Right lobe of liver (tissue), 6 donors: ENCODE results near the gene GLB1L2. TPM values are rescaled to one million over a fixed set of nuclear protein-coding genes. Genes with fewer than 3 reads are reported as not detected.
A peak's percentile ranks its signal among the peaks of the same experiment; 100 is the strongest.

Experiments
- ATAC-seq, 4 donors: fragments of 200-7000 bp; cut with Tn5 transposase; one replicate each; pipeline ENCODE4 v1.9.1; 2020; ENCODE audit warnings: mild to moderate bottlenecking in 4 of 4, moderate library complexity in 4 of 4
- DNase-seq, 3 donors: peaks; one replicate each; pipeline ENCODE4 v3.0.0-alpha.2; 2020
- H3K27ac ChIP-seq, 3 donors: fragments of 200-600 bp; one replicate each; pipeline ENCODE4 v1.8.0; 2022
- H3K27me3 ChIP-seq, 2 donors: fragments of 200-600 bp; one replicate each; pipeline ENCODE4 v1.8.0; 2022
- H3K36me3 ChIP-seq, 4 donors: fragments of 200-600 bp; sonication (generic) in 1 of 4; one replicate each; pipeline versions ENCODE4 v1.5.1 to v1.8.0; 2017 to 2022; ENCODE audit warnings: control low read depth in 1 of 4
- H3K4me1 ChIP-seq, 4 donors: fragments of 200-600 bp; sonication (generic) in 1 of 4; one replicate each; pipeline versions ENCODE4 v1.5.1 to v1.8.0; 2017 to 2022; ENCODE audit warnings: control low read depth in 1 of 4
- H3K4me3 ChIP-seq, 3 donors: fragments of 200-600 bp; one replicate each; pipeline ENCODE4 v1.8.0; 2022
- H3K9me3 ChIP-seq, 4 donors: fragments of 200-600 bp; sonication (generic) in 1 of 4; one replicate each; pipeline versions ENCODE4 v1.5.1 to v1.8.0; 2017 to 2022; ENCODE audit warnings: control low read depth in 1 of 4
- POLR2A ChIP-seq: fragments of 450-650 bp; IDR thresholded peaks from one replicate; pipeline ENCODE4 v1.6.1; 2017; ENCODE audit warnings: antibody characterized with exemption, mild to moderate bottlenecking
- WGBS: methylation state at CpG from one replicate; pipeline ENCODE4 v1.1.6; 2018; ENCODE audit warnings: low coverage, low lambda C conversion rate; ENCODE audit not compliant: insufficient coverage; ENCODE audit errors: missing lambda C conversion rate; 5-methylcytosine and 5-hydroxymethylcytosine counted together
- intact Hi-C, 2 donors: fragments of 100-400 bp; cut with DNase I; formaldehyde crosslinking; loops; one replicate each; pipeline versions ENCODE4 v1.11.2 to v1.14.1; 2022
- total RNA-seq, 6 experiments: library from RNA; depleted of rRNA in 2 of 6; stranded (reverse); fragments of >200 nt in 2 of 6; fragmentation: NEBNext Ultra II Directional in 3 of 6; extraction: Animal tissue kit (Norgen Biotek cat#: 25700) in 3 of 6; gene quantifications; one replicate each; pipeline versions ENCODE4 v1.1.0 to v1.2.4, GENCODE V29; 2016 to 2023
- TF ChIP-seq, protein P1 (sequence below), 4 donors: fragments of 200-600 bp in 3 of 4; fragments of 450-650 bp in 1 of 4; IDR thresholded peaks; one replicate each; pipeline versions ENCODE4 v1.5.1 to v1.8.0; 2016 to 2022; ENCODE audit warnings: antibody characterized with exemption in 4 of 4, mild to moderate bottlenecking in 2 of 4
- donor health status: DM: no; HTN: yes; CAD: no.
- donor health status: DM: no; HTN: no; CAD: no.
- donor health status: DM: no; HTN: no; CAD: no.
- donor health status: DM: no; HTN: yes; CAD: no.
- donor health status: DM: no; HTN: yes; CAD: no.

Gene GLB1L2
- total RNA-seq, 6 experiments from 2014 or later, result 0.12 to 0.68 (median 0.55) TPM

DNA sequence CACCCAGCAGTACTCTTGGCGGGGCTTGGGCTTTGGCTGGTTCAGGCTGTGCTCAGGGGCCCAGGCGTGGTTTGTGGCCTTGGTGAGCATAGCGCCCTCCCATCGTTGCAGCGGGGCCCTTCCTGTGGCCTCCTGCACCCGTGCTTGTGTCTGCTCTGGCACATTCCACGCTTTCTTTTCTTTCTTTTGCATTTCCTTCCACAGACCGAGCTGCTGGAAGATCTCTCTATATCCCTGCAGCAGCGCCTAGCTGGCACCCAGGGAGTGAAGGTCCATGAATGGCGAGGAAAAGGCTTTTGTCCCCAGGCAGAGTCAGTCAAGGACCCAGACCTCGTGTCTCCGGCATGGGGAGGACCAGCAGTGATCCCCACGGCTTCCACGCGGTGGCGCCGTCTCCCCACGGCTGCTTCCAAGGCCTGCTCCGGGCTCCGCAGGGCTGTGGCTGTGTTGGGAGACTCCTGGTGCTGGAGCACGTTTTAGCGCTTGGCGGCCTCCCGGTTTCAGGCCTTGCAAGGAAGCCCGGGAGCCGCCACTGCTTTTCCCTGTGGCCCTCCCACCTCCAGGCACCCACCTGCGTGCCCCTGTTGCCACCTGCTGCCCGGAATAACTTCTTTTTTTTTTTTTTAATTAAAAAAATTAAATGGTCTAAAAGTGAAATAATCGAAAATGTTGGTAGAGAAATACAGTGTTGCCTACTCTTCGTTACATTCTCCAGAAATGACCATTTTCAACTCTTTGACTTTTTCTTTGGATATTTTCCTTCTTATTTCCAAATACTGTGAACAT, 28.5 kb downstream of the GLB1L2 start:
- DNase-seq (peak; percentile 85 to 86 (median 86)), ATAC-seq (peak; percentile 98 to 100 (median 99))
- no peak overlapping the region for H3K27ac ChIP-seq
- TF ChIP-seq, protein P1, sequence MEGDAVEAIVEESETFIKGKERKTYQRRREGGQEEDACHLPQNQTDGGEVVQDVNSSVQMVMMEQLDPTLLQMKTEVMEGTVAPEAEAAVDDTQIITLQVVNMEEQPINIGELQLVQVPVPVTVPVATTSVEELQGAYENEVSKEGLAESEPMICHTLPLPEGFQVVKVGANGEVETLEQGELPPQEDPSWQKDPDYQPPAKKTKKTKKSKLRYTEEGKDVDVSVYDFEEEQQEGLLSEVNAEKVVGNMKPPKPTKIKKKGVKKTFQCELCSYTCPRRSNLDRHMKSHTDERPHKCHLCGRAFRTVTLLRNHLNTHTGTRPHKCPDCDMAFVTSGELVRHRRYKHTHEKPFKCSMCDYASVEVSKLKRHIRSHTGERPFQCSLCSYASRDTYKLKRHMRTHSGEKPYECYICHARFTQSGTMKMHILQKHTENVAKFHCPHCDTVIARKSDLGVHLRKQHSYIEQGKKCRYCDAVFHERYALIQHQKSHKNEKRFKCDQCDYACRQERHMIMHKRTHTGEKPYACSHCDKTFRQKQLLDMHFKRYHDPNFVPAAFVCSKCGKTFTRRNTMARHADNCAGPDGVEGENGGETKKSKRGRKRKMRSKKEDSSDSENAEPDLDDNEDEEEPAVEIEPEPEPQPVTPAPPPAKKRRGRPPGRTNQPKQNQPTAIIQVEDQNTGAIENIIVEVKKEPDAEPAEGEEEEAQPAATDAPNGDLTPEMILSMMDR (IDR thresholded peaks at IDR 0.05), result peak; percentile 92 to 94 (median 93)
- TF ChIP-seq POLR2A, result no peak
- no peaks in the 10 kb centered on the region for H3K27me3 ChIP-seq
- no peaks in the 10 kb centered on the region for H3K9me3 ChIP-seq
- H3K4me3 ChIP-seq, result no peak overlapping the region
- intact Hi-C loops, result loop anchor here in 1 of 2 donors (10.0 kb wide), 1 partner anchor 225 kb away; no protein-coding TSS in a partner anchor
- H3K36me3 ChIP-seq, result no peaks in the 10 kb centered on the region
- H3K4me1 ChIP-seq, result no peaks in the 10 kb centered on the region
- WGBS, result 17% methylated on average over 27 of the region's 30 CpGs

DNA sequence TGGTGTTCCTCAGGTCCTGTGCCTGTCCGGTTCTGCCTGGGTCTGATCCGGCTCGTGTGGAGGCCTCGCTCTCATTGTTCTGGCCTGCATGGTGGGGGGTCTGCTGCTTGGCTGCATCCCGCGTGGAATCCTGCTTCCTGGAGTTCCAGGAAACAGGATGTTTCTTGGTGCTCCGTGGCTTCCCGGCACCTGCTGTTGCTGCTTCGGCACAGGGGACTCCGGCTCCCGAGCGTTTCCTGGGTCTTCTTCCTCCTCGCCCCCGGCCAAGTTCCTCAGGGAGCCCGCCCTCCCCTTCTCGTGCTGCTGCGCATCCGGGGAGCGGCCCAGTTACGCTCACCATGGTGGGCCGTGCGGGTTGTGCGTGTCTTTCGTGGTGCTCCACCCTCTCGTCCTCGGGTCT, 29.9 kb downstream of the GLB1L2 start:
- TF ChIP-seq, protein P1 (IDR thresholded peaks at IDR 0.05), result no peak
- no peak for TF ChIP-seq POLR2A
- Histone ChIP-seq H3K4me3 (no peak overlapping the region), H3K27me3 (no peaks in the 10 kb centered on the region), H3K9me3 (no peaks in the 10 kb centered on the region), H3K27ac (no peak overlapping the region), H3K4me1 (no peaks in the 10 kb centered on the region), H3K36me3 (no peaks in the 10 kb centered on the region)
- DNase-seq, result no peak
- WGBS, result 60% methylated on average over 16 of the region's 26 CpGs
- intact Hi-C loops, result loop anchor here in 1 of 2 donors (10.0 kb wide), 1 partner anchor 223 kb away; no protein-coding TSS in a partner anchor
- ATAC-seq, result no peak

GRCh38 chr11:134362192-134362901, 30.6 kb downstream of the GLB1L2 start:
- Histone ChIP-seq H3K36me3 (no peaks in the 10 kb centered on the region), H3K27ac (no peak overlapping the region), H3K9me3 (no peaks in the 10 kb centered on the region), H3K27me3 (no peaks in the 10 kb centered on the region), H3K4me3 (no peak overlapping the region), H3K4me1 (no peaks in the 10 kb centered on the region)
- intact Hi-C loops, result loop anchor here in 1 of 2 donors (10.0 kb wide), 1 partner anchor 222 kb away; no protein-coding TSS in a partner anchor
- 80% methylated on average over 16 of the region's 32 CpGs for WGBS
- no peak for TF ChIP-seq POLR2A
- TF ChIP-seq, protein P1 (IDR thresholded peaks at IDR 0.05), result no peak
- DNase-seq (no peak), ATAC-seq (no peak)

DNA sequence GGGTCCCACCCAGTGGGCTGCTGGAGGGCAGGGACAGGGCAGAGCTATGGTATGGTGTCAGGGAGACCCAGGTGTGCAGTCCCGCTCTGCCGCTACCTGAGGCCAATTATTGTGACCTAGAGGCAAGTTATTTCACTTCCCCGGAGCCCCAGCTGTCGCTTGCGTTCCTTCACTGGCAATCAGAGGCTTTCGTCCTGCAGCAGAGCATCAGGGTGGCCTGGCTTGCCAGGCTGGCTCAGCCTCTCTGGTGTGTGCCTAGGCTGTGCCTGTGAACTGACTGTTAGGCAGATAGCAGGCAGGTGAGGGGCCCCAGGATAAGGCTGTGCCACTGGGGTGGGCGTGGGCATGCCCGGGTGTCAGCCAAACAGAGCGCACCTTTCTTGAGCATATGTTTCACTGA, 31.4 kb downstream of the GLB1L2 start:
- Histone ChIP-seq H3K27ac (no peak overlapping the region), H3K4me1 (no peaks in the 10 kb centered on the region), H3K36me3 (no peaks in the 10 kb centered on the region), H3K4me3 (no peak overlapping the region), H3K9me3 (no peaks in the 10 kb centered on the region), H3K27me3 (no peaks in the 10 kb centered on the region)
- WGBS, result 61% methylated on average over 3 of the region's 9 CpGs
- intact Hi-C loops, result loop anchor here in 1 of 2 donors (10.0 kb wide), 1 partner anchor 222 kb away; no protein-coding TSS in a partner anchor
- DNase-seq (peak in 2 of 3 donors; percentile 6 to 24), ATAC-seq (no peak)
- TF ChIP-seq, protein P1 (IDR thresholded peaks at IDR 0.05), result no peak
- no peak for TF ChIP-seq POLR2A
